ENCODE results near the gene ZNF32.
"Not testable (repeated sequence)": the region's sequence is repeated elsewhere in the genome, so short reads cannot be mapped to it uniquely, and the experiment has no call there.

ZNF32 gene

GRCh38 chr10:43601576-43601975 is 47.1 kb downstream of the ZNF32 start:
- not testable (repeated sequence) for H3K4me3 ChIP-seq (ENCODE audit: low read depth, low read length); H3K27me3 ChIP-seq (ENCODE audit: control insufficient read depth, insufficient read depth, low read length); H3K9ac ChIP-seq (ENCODE audit: low read length); H3K27ac ChIP-seq (ENCODE audit: low read depth, low read length); H3K36me3 ChIP-seq (ENCODE audit: control insufficient read depth, insufficient read depth, low read length); H3K4me1 ChIP-seq (ENCODE audit: control insufficient read depth, insufficient read depth, low read length)
- peaks cover 36% of the 10 kb centered on the region for H3K9me3 ChIP-seq (ENCODE audit: control insufficient read depth, insufficient read depth, low read depth, low read length)

- Histone ChIP-seq H3K4me1 (ENCODE audit: control insufficient read depth, insufficient read depth, low read length) (no peaks in the 10 kb centered on the region), H3K36me3 (ENCODE audit: control insufficient read depth, insufficient read depth, low read length) (no peaks in the 10 kb centered on the region), H3K9ac (ENCODE audit: low read length) (no peak overlapping the region), H3K4me3 (ENCODE audit: low read depth, low read length) (no peak overlapping the region), H3K27ac (ENCODE audit: low read depth, low read length) (no peak overlapping the region), H3K9me3 (ENCODE audit: control insufficient read depth, insufficient read depth, low read depth, low read length) (peaks cover 41% of the 10 kb centered on the region), H3K27me3 (ENCODE audit: control insufficient read depth, insufficient read depth, low read length) (no peaks in the 10 kb centered on the region)
Measured at GRCh38 chr10:43599333-43599732, 49.3 kb downstream of the ZNF32 start.

GRCh38 chr10:43598446-43598845 is 50.2 kb downstream of the ZNF32 start:
- H3K9ac ChIP-seq (ENCODE audit: low read length) = no peak overlapping the region
- H3K36me3 ChIP-seq (ENCODE audit: control insufficient read depth, insufficient read depth, low read length) = no peaks in the 10 kb centered on the region
- no peaks in the 10 kb centered on the region for H3K27me3 ChIP-seq (ENCODE audit: control insufficient read depth, insufficient read depth, low read length)
- no peak overlapping the region for H3K4me3 ChIP-seq (ENCODE audit: low read depth, low read length)
- H3K4me1 ChIP-seq (ENCODE audit: control insufficient read depth, insufficient read depth, low read length) = no peaks in the 10 kb centered on the region
- peaks cover 49% of the 10 kb centered on the region for H3K9me3 ChIP-seq (ENCODE audit: control insufficient read depth, insufficient read depth, low read depth, low read length)
- no peak overlapping the region for H3K27ac ChIP-seq (ENCODE audit: low read depth, low read length)

- Histone ChIP-seq H3K4me1 (ENCODE audit: control insufficient read depth, insufficient read depth, low read length) (no peaks in the 10 kb centered on the region), H3K27ac (ENCODE audit: low read depth, low read length) (no peak overlapping the region), H3K9ac (ENCODE audit: low read length) (no peak overlapping the region), H3K4me3 (ENCODE audit: low read depth, low read length) (no peak overlapping the region), H3K27me3 (ENCODE audit: control insufficient read depth, insufficient read depth, low read length) (no peaks in the 10 kb centered on the region), H3K9me3 (ENCODE audit: control insufficient read depth, insufficient read depth, low read depth, low read length) (peaks cover 51% of the 10 kb centered on the region), H3K36me3 (ENCODE audit: control insufficient read depth, insufficient read depth, low read length) (no peaks in the 10 kb centered on the region)
Measured at GRCh38 chr10:43596546-43596945, 52.1 kb downstream of the ZNF32 start.

- Histone ChIP-seq H3K9ac (ENCODE audit: low read length) (no peak overlapping the region), H3K27me3 (ENCODE audit: control insufficient read depth, insufficient read depth, low read length) (no peaks in the 10 kb centered on the region), H3K4me3 (ENCODE audit: low read depth, low read length) (no peak overlapping the region), H3K36me3 (ENCODE audit: control insufficient read depth, insufficient read depth, low read length) (no peaks in the 10 kb centered on the region), H3K9me3 (ENCODE audit: control insufficient read depth, insufficient read depth, low read depth, low read length) (peaks cover 51% of the 10 kb centered on the region), H3K27ac (ENCODE audit: low read depth, low read length) (no peak overlapping the region), H3K4me1 (ENCODE audit: control insufficient read depth, insufficient read depth, low read length) (no peaks in the 10 kb centered on the region)
Measured at GRCh38 chr10:43595739-43596298, 52.9 kb downstream of the ZNF32 start.

- Histone ChIP-seq H3K9me3 (ENCODE audit: control insufficient read depth, insufficient read depth, low read depth, low read length) (peaks cover 47% of the 10 kb centered on the region), H3K27ac (ENCODE audit: low read depth, low read length) (no peak overlapping the region), H3K4me1 (ENCODE audit: control insufficient read depth, insufficient read depth, low read length) (no peaks in the 10 kb centered on the region), H3K36me3 (ENCODE audit: control insufficient read depth, insufficient read depth, low read length) (no peaks in the 10 kb centered on the region), H3K4me3 (ENCODE audit: low read depth, low read length) (no peak overlapping the region), H3K27me3 (ENCODE audit: control insufficient read depth, insufficient read depth, low read length) (no peaks in the 10 kb centered on the region), H3K9ac (ENCODE audit: low read length) (no peak overlapping the region)
Measured at GRCh38 chr10:43594944-43595589, 53.6 kb downstream of the ZNF32 start.
